ENCODE results near the gene TMEM45A. TPM values are rescaled to one million over a fixed set of nuclear protein-coding genes. Genes with fewer than 3 reads are reported as not detected.
"Not testable (repeated sequence)": the region's sequence is repeated elsewhere in the genome, so short reads cannot be mapped to it uniquely, and the experiment has no call there.

The TMEM45A gene
- total and polyA plus RNA-seq, 2 donors, result 30.3 to 78.8 TPM

GRCh38 chr3:100582157-100582556 lies 89.7 kb downstream of the TMEM45A start:
- not testable (repeated sequence) for DNase-seq (ENCODE audit: extremely low spot score); H3K4me3 ChIP-seq (ENCODE audit: low read depth, low read length); H3K36me3 ChIP-seq (ENCODE audit: insufficient read depth); H3K4me1 ChIP-seq (ENCODE audit: insufficient read depth); H3K27ac ChIP-seq (ENCODE audit: low read depth)
- WGBS, result 94% methylated on average over 10 of the region's 10 CpGs

- no peak overlapping the region for H3K4me3 ChIP-seq (ENCODE audit: low read depth, low read length)
- peak overlapping the region; percentile 18 for H3K27ac ChIP-seq (ENCODE audit: low read depth)
- WGBS, result 53% methylated on average over 3 of the region's 3 CpGs
- H3K36me3 ChIP-seq (ENCODE audit: insufficient read depth), result no peaks in the 10 kb centered on the region
- DNase-seq (ENCODE audit: extremely low spot score), result no peak
- H3K4me1 ChIP-seq (ENCODE audit: insufficient read depth), result no peaks in the 10 kb centered on the region
Measured at GRCh38 chr3:100584101-100584660, 91.8 kb downstream of the TMEM45A start.

- WGBS, result 100% methylated on average over 3 of the region's 3 CpGs
- H3K36me3 ChIP-seq (ENCODE audit: insufficient read depth), result no peaks in the 10 kb centered on the region
- H3K4me3 ChIP-seq (ENCODE audit: low read depth, low read length), result no peak overlapping the region
- no peaks in the 10 kb centered on the region for H3K4me1 ChIP-seq (ENCODE audit: insufficient read depth)
- no peak for DNase-seq (ENCODE audit: extremely low spot score)
- H3K27ac ChIP-seq (ENCODE audit: low read depth), result no peak overlapping the region
Measured at GRCh38 chr3:100586832-100587231, 94.4 kb downstream of the TMEM45A start.

GRCh38 chr3:100588251-100588650 lies 95.8 kb downstream of the TMEM45A start:
- Histone ChIP-seq H3K27ac (ENCODE audit: low read depth) (no peak overlapping the region), H3K36me3 (ENCODE audit: insufficient read depth) (no peaks in the 10 kb centered on the region), H3K4me3 (ENCODE audit: low read depth, low read length) (no peak overlapping the region), H3K4me1 (ENCODE audit: insufficient read depth) (no peaks in the 10 kb centered on the region)
- WGBS, result 77% methylated on average over 1 of the region's 1 CpG
- DNase-seq (ENCODE audit: extremely low spot score), result no peak

- H3K36me3 ChIP-seq (ENCODE audit: insufficient read depth), result no peaks in the 10 kb centered on the region
- 31% methylated on average over 10 of the region's 10 CpGs for WGBS
- no peak overlapping the region for H3K4me3 ChIP-seq (ENCODE audit: low read depth, low read length)
- H3K4me1 ChIP-seq (ENCODE audit: insufficient read depth), result no peaks in the 10 kb centered on the region
- H3K27ac ChIP-seq (ENCODE audit: low read depth), result no peak overlapping the region
- peak; percentile 52 for DNase-seq (ENCODE audit: extremely low spot score)
Measured at GRCh38 chr3:100590114-100590839, 97.9 kb downstream of the TMEM45A start.

- no peaks in the 10 kb centered on the region for H3K36me3 ChIP-seq (ENCODE audit: insufficient read depth)
- 20% methylated on average over 1 of the region's 1 CpG for WGBS
- DNase-seq (ENCODE audit: extremely low spot score), result no peak
- H3K4me1 ChIP-seq (ENCODE audit: insufficient read depth), result no peaks in the 10 kb centered on the region
- no peak overlapping the region for H3K27ac ChIP-seq (ENCODE audit: low read depth)
- H3K4me3 ChIP-seq (ENCODE audit: low read depth, low read length), result no peak overlapping the region
Measured at GRCh38 chr3:100590840-100591147, 98.4 kb downstream of the TMEM45A start.

GRCh38 chr3:100591411-100591810 lies 99.0 kb downstream of the TMEM45A start:
- WGBS, result 29% methylated on average over 3 of the region's 3 CpGs
- DNase-seq (ENCODE audit: extremely low spot score), result no peak
- Histone ChIP-seq H3K36me3 (ENCODE audit: insufficient read depth) (no peaks in the 10 kb centered on the region), H3K4me1 (ENCODE audit: insufficient read depth) (no peaks in the 10 kb centered on the region), H3K4me3 (ENCODE audit: low read depth, low read length) (no peak overlapping the region), H3K27ac (ENCODE audit: low read depth) (no peak overlapping the region)

- 77% methylated on average over 11 of the region's 11 CpGs for WGBS
- Histone ChIP-seq H3K27ac (ENCODE audit: low read depth) (no peak overlapping the region), H3K4me1 (ENCODE audit: insufficient read depth) (no peaks in the 10 kb centered on the region), H3K4me3 (ENCODE audit: low read depth, low read length) (no peak overlapping the region), H3K36me3 (ENCODE audit: insufficient read depth) (no peaks in the 10 kb centered on the region)
- DNase-seq (ENCODE audit: extremely low spot score), result no peak
Measured at GRCh38 chr3:100600181-100601042, 108.0 kb downstream of the TMEM45A start.

- no peak overlapping the region for H3K4me3 ChIP-seq (ENCODE audit: low read depth, low read length)
- WGBS, result 52% methylated on average over 7 of the region's 7 CpGs
- no peaks in the 10 kb centered on the region for H3K36me3 ChIP-seq (ENCODE audit: insufficient read depth)
- DNase-seq (ENCODE audit: extremely low spot score), result no peak
- no peaks in the 10 kb centered on the region for H3K4me1 ChIP-seq (ENCODE audit: insufficient read depth)
- no peak overlapping the region for H3K27ac ChIP-seq (ENCODE audit: low read depth)
Measured at GRCh38 chr3:100602506-100603444, 110.4 kb downstream of the TMEM45A start.

GRCh38 chr3:100603469-100603868 lies 111.0 kb downstream of the TMEM45A start:
- DNase-seq (ENCODE audit: extremely low spot score), result no peak
- WGBS, result 57% methylated on average over 5 of the region's 5 CpGs

GRCh38 chr3:100605358-100605757 lies 112.9 kb downstream of the TMEM45A start:
- Histone ChIP-seq H3K27ac (ENCODE audit: low read depth) (no peak overlapping the region), H3K4me1 (ENCODE audit: insufficient read depth) (no peaks in the 10 kb centered on the region), H3K4me3 (ENCODE audit: low read depth, low read length) (no peak overlapping the region), H3K36me3 (ENCODE audit: insufficient read depth) (no peaks in the 10 kb centered on the region)
- DNase-seq (ENCODE audit: extremely low spot score), result no peak
- 84% methylated on average over 8 of the region's 8 CpGs for WGBS

More at GRCh38 chr3:100603469-100603868, 111.0 kb downstream of the TMEM45A start:
- Histone ChIP-seq H3K27ac (ENCODE audit: low read depth) (no peak overlapping the region), H3K4me3 (ENCODE audit: low read depth, low read length) (no peak overlapping the region), H3K36me3 (ENCODE audit: insufficient read depth) (no peaks in the 10 kb centered on the region), H3K4me1 (ENCODE audit: insufficient read depth) (no peaks in the 10 kb centered on the region)

GRCh38 chr3:100606894-100607512 lies 114.6 kb downstream of the TMEM45A start:
- H3K4me3 ChIP-seq (ENCODE audit: low read depth, low read length), result no peak overlapping the region
- DNase-seq (ENCODE audit: extremely low spot score), result no peak
- no peaks in the 10 kb centered on the region for H3K36me3 ChIP-seq (ENCODE audit: insufficient read depth)
- no peak overlapping the region for H3K27ac ChIP-seq (ENCODE audit: low read depth)
- H3K4me1 ChIP-seq (ENCODE audit: insufficient read depth), result no peaks in the 10 kb centered on the region

GRCh38 chr3:100609305-100609704 lies 116.9 kb downstream of the TMEM45A start, which contains the start of gene ADGRG7:
Gene ADGRG7 (plus strand): TSS chr3:100609601. CDS start chr3:100609857, 256 bp downstream.
- Histone ChIP-seq H3K27ac (ENCODE audit: low read depth) (no peak within 1 kb of the TSS), H3K4me3 (ENCODE audit: low read depth, low read length) (no peak within 1 kb of the TSS), H3K36me3 (ENCODE audit: insufficient read depth) (no peaks in the 10 kb centered on the region), H3K4me1 (ENCODE audit: insufficient read depth) (no peaks in the 10 kb centered on the region)
- WGBS, result 54% methylated on average over 2 of the region's 2 CpGs
- DNase-seq (ENCODE audit: extremely low spot score), result no peak

Measured in urinary bladder (tissue), 4 donors.